CD14-positive monocyte (primary cell): ENCODE data around the gene CD81. TPM values are rescaled to one million over a fixed set of nuclear protein-coding genes. Genes with fewer than 3 reads are reported as not detected.

ENCODE experiments used
- DNase-seq, 3 donors: peaks; one replicate each; pipeline ENCODE4 v3.0.0-alpha.2; 2011 to 2022
- H2AFZ ChIP-seq: 2 replicates; pipeline ENCODE4 v1.6.0; 2012; ENCODE audit warnings: mild to moderate bottlenecking, low read depth, low read length, inconsistent platforms; ENCODE audit not compliant: insufficient read depth, poor library complexity, severe bottlenecking
- H3K27ac ChIP-seq, 2 donors: 1 replicate in 1 of 2; 2 replicates in 1 of 2; pipeline ENCODE4 v1.5.1; 2012 to 2013; ENCODE audit warnings: low read length in 2 of 2, control low read depth in 1 of 2, inconsistent platforms in 1 of 2, low read depth in 1 of 2, mild to moderate bottlenecking in 1 of 2
- H3K27me3 ChIP-seq, 2 donors: one replicate each; pipeline versions ENCODE4 v1.6.0 to v1.6.1; 2011 to 2013; ENCODE audit warnings: low read length in 2 of 2; ENCODE audit not compliant: control insufficient read depth in 2 of 2, insufficient read depth in 2 of 2
- H3K36me3 ChIP-seq, 2 donors: replicated peaks in 1 of 2; 1 replicate in 1 of 2; 2 replicates in 1 of 2; pipeline versions ENCODE4 v1.5.1 to v1.6.1; 2012 to 2013; ENCODE audit warnings: low read length in 2 of 2, control low read depth in 1 of 2, inconsistent platforms in 1 of 2, mild to moderate bottlenecking in 1 of 2; ENCODE audit not compliant: insufficient read depth in 2 of 2, control insufficient read depth in 1 of 2
- H3K4me1 ChIP-seq, 2 donors: 1 replicate in 1 of 2; 2 replicates in 1 of 2; pipeline versions ENCODE4 v1.5.1 to v1.6.1; 2012 to 2013; ENCODE audit warnings: low read length in 2 of 2, control low read depth in 1 of 2, inconsistent platforms in 1 of 2, mild to moderate bottlenecking in 1 of 2, moderate library complexity in 1 of 2; ENCODE audit not compliant: insufficient read depth in 2 of 2, control insufficient read depth in 1 of 2
- H3K4me2 ChIP-seq: replicated peaks from 2 replicates; pipeline ENCODE3; 2012; ENCODE audit warnings: low read length, moderate library complexity, mild to moderate bottlenecking; ENCODE audit not compliant: poor library complexity, severe bottlenecking; ENCODE audit errors: extremely low read depth
- H3K4me3 ChIP-seq, 3 experiments: fragments of 200-600 bp in 1 of 3; sonication (generic) in 1 of 3; replicated peaks in 1 of 3; 1 replicate in 2 of 3; 2 replicates in 1 of 3; pipeline ENCODE4 v1.5.1; 2011 to 2013; ENCODE audit warnings: low read length in 3 of 3, mild to moderate bottlenecking in 3 of 3, control low read depth in 2 of 3, low read depth in 2 of 3, inconsistent platforms in 1 of 3, moderate library complexity in 1 of 3
- H3K79me2 ChIP-seq: 2 replicates; pipeline ENCODE4 v1.6.0; 2012; ENCODE audit warnings: mild to moderate bottlenecking, control low read depth, inconsistent platforms, low read length, moderate library complexity; ENCODE audit not compliant: insufficient read depth
- H3K9ac ChIP-seq: 2 replicates; pipeline ENCODE4 v1.6.0; 2017; ENCODE audit warnings: low read length, mild to moderate bottlenecking; ENCODE audit not compliant: insufficient read depth, poor library complexity, severe bottlenecking
- H3K9me3 ChIP-seq, 2 donors: replicated peaks in 1 of 2; 1 replicate in 1 of 2; 2 replicates in 1 of 2; pipeline versions ENCODE4 v1.5.1 to v1.6.1; 2012 to 2013; ENCODE audit warnings: low read length in 2 of 2, control low read depth in 1 of 2; ENCODE audit not compliant: control insufficient read depth in 1 of 2, insufficient read depth in 1 of 2
- H4K20me1 ChIP-seq: 2 replicates; pipeline ENCODE4 v1.6.0; 2012; ENCODE audit warnings: mild to moderate bottlenecking, low read length, control low read depth, moderate library complexity; ENCODE audit not compliant: insufficient read depth
- H3K27ac Mint-ChIP-seq, 7 donors: one replicate each; pipeline ENCODE4 v1.8.0; 2020; ENCODE audit warnings: mild to moderate bottlenecking in 7 of 7, mixed read lengths in 7 of 7, moderate library complexity in 6 of 7, inconsistent platforms in 2 of 7
- H3K27me3 Mint-ChIP-seq, 3 donors: one replicate each; pipeline ENCODE4 v1.8.0; 2021 to 2022; ENCODE audit warnings: low read depth in 3 of 3, mild to moderate bottlenecking in 3 of 3, mixed read lengths in 3 of 3, moderate library complexity in 3 of 3, inconsistent platforms in 1 of 3
- H3K36me3 Mint-ChIP-seq, 2 donors: one replicate each; pipeline ENCODE4 v1.8.0; 2020; ENCODE audit warnings: mixed read lengths in 2 of 2, inconsistent platforms in 1 of 2, mild to moderate bottlenecking in 1 of 2
- H3K4me1 Mint-ChIP-seq: one replicate; pipeline ENCODE4 v1.8.0; 2020; ENCODE audit warnings: mild to moderate bottlenecking, mixed read lengths
- H3K4me3 Mint-ChIP-seq, 2 donors: one replicate each; pipeline ENCODE4 v1.8.0; 2020; ENCODE audit warnings: mild to moderate bottlenecking in 2 of 2, mixed read lengths in 2 of 2, moderate library complexity in 1 of 2
- H3K9me3 Mint-ChIP-seq, 7 donors: one replicate each; pipeline ENCODE4 v1.8.0; 2020 to 2022; ENCODE audit warnings: mixed read lengths in 7 of 7, mild to moderate bottlenecking in 6 of 7, moderate library complexity in 6 of 7, inconsistent platforms in 2 of 7
- WGBS: methylation state at CpG from one replicate; pipeline ENCODE4 v1.1.5; 2013; ENCODE audit warnings: missing lambda C conversion rate; ENCODE audit not compliant: insufficient coverage; 5-methylcytosine and 5-hydroxymethylcytosine counted together
- intact Hi-C, 2 donors: fragments of 100-400 bp; cut with micrococcal nuclease; formaldehyde crosslinking; loops; one replicate each; pipeline versions ENCODE4 v1.15.0 to v1.15.1; 2023
- polyA plus RNA-seq, 3 donors: library from polyadenylated mRNA; depleted of rRNA in 1 of 3; unstranded in 2 of 3; stranded (reverse) in 1 of 3; fragments of 300-500 nt in 2 of 3; fragments of >200 nt in 1 of 3; fragmentation: Illumina TruSeq in 2 of 3; gene quantifications; 1 replicate in 2 of 3; 2 replicates in 1 of 3; pipeline ENCODE4 v1.2.3, GENCODE V29; 2012 to 2021
- TF ChIP-seq, protein P1 (sequence below): fragments of 200-600 bp; IDR thresholded peaks from one replicate; pipeline ENCODE4 v1.8.0; 2022; ENCODE audit warnings: antibody characterized with exemption, mild to moderate bottlenecking

Gene CD81
- polyA plus RNA-seq, 3 donors: 3.2 to 74.9 (median 12.3) TPM

DNA sequence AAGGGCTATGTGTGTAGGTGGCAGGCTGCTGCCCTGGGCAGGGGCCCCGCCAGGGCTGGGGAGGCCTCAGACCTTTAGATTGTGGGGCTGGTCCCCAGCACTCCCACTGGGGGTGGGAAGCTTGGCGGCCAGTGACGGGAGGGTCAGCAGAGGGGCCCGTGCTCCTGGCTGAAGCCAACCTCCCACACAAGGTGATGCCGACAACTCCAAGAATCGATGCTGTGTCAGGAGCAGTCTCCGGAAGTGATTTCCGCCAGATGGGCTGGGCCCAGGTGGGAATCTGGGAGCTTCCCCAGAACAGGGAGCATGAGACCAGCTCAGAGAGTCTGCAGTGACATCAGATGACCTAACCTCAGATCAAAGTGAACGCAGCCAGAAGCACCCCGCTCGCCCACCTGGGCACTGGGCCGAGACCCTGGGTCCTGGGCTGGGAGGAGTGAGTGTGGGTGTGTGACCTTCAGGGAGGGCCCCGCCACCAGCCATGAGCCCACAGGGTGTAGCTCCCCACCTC lies 59.5 kb downstream of the CD81 start:
- no peak overlapping the region for H3K27ac Mint-ChIP-seq
- H3K9ac ChIP-seq: no peak overlapping the region
- no peak overlapping the region for H3K4me3 Mint-ChIP-seq
- no peak overlapping the region for H3K27ac ChIP-seq
- H3K36me3 ChIP-seq: no peaks in the 10 kb centered on the region
- H3K9me3 Mint-ChIP-seq: peaks cover 0 to 4% (median 2%) of the 10 kb centered on the region in 7 donors
- no peak overlapping the region for H3K4me3 ChIP-seq
- H3K36me3 Mint-ChIP-seq: no peaks in the 10 kb centered on the region
- peaks cover 6 to 29% (median 16%) of the 10 kb centered on the region in 3 donors for H3K27me3 Mint-ChIP-seq
- H3K9me3 ChIP-seq: no peaks in the 10 kb centered on the region
- peaks cover 10 to 12% of the 10 kb centered on the region in 2 donors for H3K4me1 ChIP-seq
- no peak for DNase-seq
- TF ChIP-seq, protein P1, sequence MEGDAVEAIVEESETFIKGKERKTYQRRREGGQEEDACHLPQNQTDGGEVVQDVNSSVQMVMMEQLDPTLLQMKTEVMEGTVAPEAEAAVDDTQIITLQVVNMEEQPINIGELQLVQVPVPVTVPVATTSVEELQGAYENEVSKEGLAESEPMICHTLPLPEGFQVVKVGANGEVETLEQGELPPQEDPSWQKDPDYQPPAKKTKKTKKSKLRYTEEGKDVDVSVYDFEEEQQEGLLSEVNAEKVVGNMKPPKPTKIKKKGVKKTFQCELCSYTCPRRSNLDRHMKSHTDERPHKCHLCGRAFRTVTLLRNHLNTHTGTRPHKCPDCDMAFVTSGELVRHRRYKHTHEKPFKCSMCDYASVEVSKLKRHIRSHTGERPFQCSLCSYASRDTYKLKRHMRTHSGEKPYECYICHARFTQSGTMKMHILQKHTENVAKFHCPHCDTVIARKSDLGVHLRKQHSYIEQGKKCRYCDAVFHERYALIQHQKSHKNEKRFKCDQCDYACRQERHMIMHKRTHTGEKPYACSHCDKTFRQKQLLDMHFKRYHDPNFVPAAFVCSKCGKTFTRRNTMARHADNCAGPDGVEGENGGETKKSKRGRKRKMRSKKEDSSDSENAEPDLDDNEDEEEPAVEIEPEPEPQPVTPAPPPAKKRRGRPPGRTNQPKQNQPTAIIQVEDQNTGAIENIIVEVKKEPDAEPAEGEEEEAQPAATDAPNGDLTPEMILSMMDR: no peak
- intact Hi-C loops: no loop called here
- H3K4me2 ChIP-seq: no peak overlapping the region
- H4K20me1 ChIP-seq: no peaks in the 10 kb centered on the region
- peaks cover 0 to 6% of the 10 kb centered on the region in 2 donors for H3K27me3 ChIP-seq
- H3K79me2 ChIP-seq: no peaks in the 10 kb centered on the region
- WGBS: 96% methylated on average over 7 of the region's 13 CpGs
- peaks cover 8% of the 10 kb centered on the region for H3K4me1 Mint-ChIP-seq
- no peak overlapping the region for H2AFZ ChIP-seq

DNA sequence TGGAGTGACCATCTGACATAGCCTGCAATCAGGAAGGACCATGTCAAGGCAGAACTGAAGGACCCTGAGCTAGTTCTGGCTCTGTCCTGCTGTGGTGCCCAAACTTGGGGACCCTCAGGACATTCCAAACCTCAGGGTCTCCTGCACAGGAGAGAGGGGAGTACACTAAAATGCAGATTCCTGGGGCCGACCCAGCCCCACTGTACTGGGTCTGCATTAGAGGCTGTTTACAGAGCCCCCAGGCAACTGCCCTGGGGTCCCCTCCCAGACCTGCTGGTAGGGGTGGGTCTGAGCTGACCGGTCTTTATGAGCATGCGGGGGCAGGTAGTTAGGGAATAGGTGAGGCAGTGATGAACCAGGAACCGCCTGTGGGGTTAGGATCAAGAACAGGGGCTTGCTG lies 60.4 kb downstream of the CD81 start:
- no peak overlapping the region for H3K4me2 ChIP-seq
- TF ChIP-seq, protein P1: no peak
- Mint-ChIP-seq H3K4me1 (peaks cover 8% of the 10 kb centered on the region), H3K36me3 (no peaks in the 10 kb centered on the region), H3K27ac (peak overlapping the region in 1 of 7 donors; percentile 38), H3K9me3 (peaks cover 0 to 4% (median 2%) of the 10 kb centered on the region in 7 donors), H3K4me3 (peak overlapping the region in 1 of 2 donors; percentile 32), H3K27me3 (peaks cover 6 to 27% (median 17%) of the 10 kb centered on the region in 3 donors)
- peaks cover 0 to 7% of the 10 kb centered on the region in 2 donors for H3K27me3 ChIP-seq
- 100% methylated on average over 3 of the region's 4 CpGs for WGBS
- H3K27ac ChIP-seq: no peak overlapping the region
- H3K36me3 ChIP-seq: no peaks in the 10 kb centered on the region
- no peak for DNase-seq
- no peak overlapping the region for H2AFZ ChIP-seq
- H3K79me2 ChIP-seq: no peaks in the 10 kb centered on the region
- peaks cover 10 to 12% of the 10 kb centered on the region in 2 donors for H3K4me1 ChIP-seq
- intact Hi-C loops: no loop called here
- no peak overlapping the region for H3K9ac ChIP-seq
- H4K20me1 ChIP-seq: no peaks in the 10 kb centered on the region
- H3K9me3 ChIP-seq: no peaks in the 10 kb centered on the region
- no peak overlapping the region for H3K4me3 ChIP-seq
